Cardiac muscle cell (in vitro differentiated cells and primary cell): ENCODE results near the gene DOCK1. TPM values are rescaled to one million over a fixed set of nuclear protein-coding genes. Genes with fewer than 3 reads are reported as not detected.

ENCODE experiments used
- DNase-seq, 2 donors: peaks; one replicate each; pipeline versions ENCODE4 v3.0.0 to v3.0.0-alpha.2; 2010 to 2017; ENCODE audit warnings: low read depth in 1 of 2, low spot score in 1 of 2
- H3K27ac ChIP-seq: fragments of 200-600 bp; sonication (generic); 2 replicates; pipeline ENCODE4 v1.5.1; 2016
- H3K27me3 ChIP-seq: fragments of 200-600 bp; sonication (generic); 2 replicates; pipeline ENCODE4 v1.6.0; 2016; ENCODE audit warnings: control low read depth
- H3K36me3 ChIP-seq: fragments of 200-600 bp; sonication (generic); 2 replicates; pipeline ENCODE4 v1.5.1; 2016; ENCODE audit warnings: control low read depth
- H3K4me1 ChIP-seq: fragments of 200-600 bp; sonication (generic); 2 replicates; pipeline ENCODE4 v1.8.1; 2017; ENCODE audit warnings: low read depth, mild to moderate bottlenecking, mixed run types
- H3K4me3 ChIP-seq: fragments of 200-600 bp; sonication (generic); 2 replicates; pipeline ENCODE4 v1.5.1; 2016; ENCODE audit warnings: mild to moderate bottlenecking
- H3K9me3 ChIP-seq: fragments of 200-600 bp; sonication (generic); 2 replicates; pipeline ENCODE4 v1.5.1; 2017; ENCODE audit warnings: low read depth, mild to moderate bottlenecking, control low read depth
- polyA plus RNA-seq: library from polyadenylated mRNA; unstranded; fragments of >200 nt; fragmentation: Nextera tagmentation; extraction: Ambion mirVana; gene quantifications from 2 replicates; pipeline ENCODE4 v1.2.1, GENCODE V29; 2016
- total RNA-seq: library from RNA; depleted of rRNA; stranded (reverse); fragments of >200 nt; gene quantifications from 2 replicates; pipeline ENCODE4 v1.2.3, GENCODE V29; 2016
- TF ChIP-seq, protein P1 (sequence below): IDR thresholded peaks from 2 replicates; pipeline ENCODE4 v1.5.1; 2012; ENCODE audit warnings: low read depth, mild to moderate bottlenecking, low read length

DOCK1 gene
- total and polyA plus RNA-seq, 2 experiments from 2014 or later: 15.0 to 30.6 TPM

GRCh38 chr10:126953886-126954285, 48.7 kb downstream of the DOCK1 start:
- TF ChIP-seq, protein P1, sequence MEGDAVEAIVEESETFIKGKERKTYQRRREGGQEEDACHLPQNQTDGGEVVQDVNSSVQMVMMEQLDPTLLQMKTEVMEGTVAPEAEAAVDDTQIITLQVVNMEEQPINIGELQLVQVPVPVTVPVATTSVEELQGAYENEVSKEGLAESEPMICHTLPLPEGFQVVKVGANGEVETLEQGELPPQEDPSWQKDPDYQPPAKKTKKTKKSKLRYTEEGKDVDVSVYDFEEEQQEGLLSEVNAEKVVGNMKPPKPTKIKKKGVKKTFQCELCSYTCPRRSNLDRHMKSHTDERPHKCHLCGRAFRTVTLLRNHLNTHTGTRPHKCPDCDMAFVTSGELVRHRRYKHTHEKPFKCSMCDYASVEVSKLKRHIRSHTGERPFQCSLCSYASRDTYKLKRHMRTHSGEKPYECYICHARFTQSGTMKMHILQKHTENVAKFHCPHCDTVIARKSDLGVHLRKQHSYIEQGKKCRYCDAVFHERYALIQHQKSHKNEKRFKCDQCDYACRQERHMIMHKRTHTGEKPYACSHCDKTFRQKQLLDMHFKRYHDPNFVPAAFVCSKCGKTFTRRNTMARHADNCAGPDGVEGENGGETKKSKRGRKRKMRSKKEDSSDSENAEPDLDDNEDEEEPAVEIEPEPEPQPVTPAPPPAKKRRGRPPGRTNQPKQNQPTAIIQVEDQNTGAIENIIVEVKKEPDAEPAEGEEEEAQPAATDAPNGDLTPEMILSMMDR: no peak

GRCh38 chr10:126955396-126955795, 50.2 kb downstream of the DOCK1 start:
- H3K36me3 ChIP-seq: no peaks in the 10 kb centered on the region
- no peak for DNase-seq
- H3K9me3 ChIP-seq: no peaks in the 10 kb centered on the region
- H3K4me3 ChIP-seq: no peak overlapping the region
- H3K4me1 ChIP-seq: no peaks in the 10 kb centered on the region
- no peak overlapping the region for H3K27ac ChIP-seq
- TF ChIP-seq, protein P1: no peak
- H3K27me3 ChIP-seq: no peaks in the 10 kb centered on the region

More at GRCh38 chr10:126953886-126954285, 48.7 kb downstream of the DOCK1 start:
- no peaks in the 10 kb centered on the region for H3K36me3 ChIP-seq
- H3K27ac ChIP-seq: no peak overlapping the region
- no peaks in the 10 kb centered on the region for H3K27me3 ChIP-seq
- H3K4me1 ChIP-seq: no peaks in the 10 kb centered on the region
- no peak overlapping the region for H3K4me3 ChIP-seq
- H3K9me3 ChIP-seq: no peaks in the 10 kb centered on the region
- DNase-seq: no peak

GRCh38 chr10:126955934-126956711, 50.9 kb downstream of the DOCK1 start:
- H3K36me3 ChIP-seq: no peaks in the 10 kb centered on the region
- no peaks in the 10 kb centered on the region for H3K4me1 ChIP-seq
- TF ChIP-seq, protein P1: no peak
- H3K27me3 ChIP-seq: no peaks in the 10 kb centered on the region
- DNase-seq: no peak
- no peak overlapping the region for H3K27ac ChIP-seq
- H3K9me3 ChIP-seq: no peaks in the 10 kb centered on the region
- no peak overlapping the region for H3K4me3 ChIP-seq

DNA sequence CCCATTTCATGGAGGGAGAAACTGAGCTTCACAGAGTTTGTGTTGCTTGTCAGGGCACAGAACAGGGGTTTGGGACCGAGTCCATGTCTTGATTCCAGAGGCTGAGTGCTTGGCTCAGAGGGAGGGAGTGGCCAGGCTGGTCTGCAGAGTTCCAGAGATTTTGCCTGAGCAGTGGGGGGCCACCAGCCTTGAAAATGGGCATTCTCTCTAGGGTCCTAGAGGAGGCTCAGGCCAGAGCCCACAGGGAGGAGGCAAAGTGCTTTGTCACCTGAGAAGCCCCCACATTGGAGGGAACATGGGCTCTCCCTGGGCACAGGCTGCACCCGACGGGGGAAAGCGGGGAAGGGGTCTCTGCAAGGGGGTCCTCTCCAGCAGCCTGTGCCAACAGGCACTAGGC, 51.5 kb downstream of the DOCK1 start:
- no peak for DNase-seq
- no peaks in the 10 kb centered on the region for H3K36me3 ChIP-seq
- no peaks in the 10 kb centered on the region for H3K27me3 ChIP-seq
- no peak overlapping the region for H3K4me3 ChIP-seq
- H3K4me1 ChIP-seq: no peaks in the 10 kb centered on the region
- TF ChIP-seq, protein P1: no peak
- no peak overlapping the region for H3K27ac ChIP-seq
- no peaks in the 10 kb centered on the region for H3K9me3 ChIP-seq

GRCh38 chr10:126957111-126957510, 51.9 kb downstream of the DOCK1 start:
- Histone ChIP-seq H3K9me3 (no peaks in the 10 kb centered on the region), H3K36me3 (no peaks in the 10 kb centered on the region), H3K27me3 (no peaks in the 10 kb centered on the region), H3K4me1 (no peaks in the 10 kb centered on the region), H3K27ac (no peak overlapping the region), H3K4me3 (no peak overlapping the region)
- no peak for DNase-seq
- TF ChIP-seq, protein P1: no peak
